ENCODE data around the gene ST7. TPM values are rescaled to one million over a fixed set of nuclear protein-coding genes. Genes with fewer than 3 reads are reported as not detected.

ST7 gene
- total RNA-seq, 2 experiments from 2014 or later = 5.2 to 7.0 TPM

DNA sequence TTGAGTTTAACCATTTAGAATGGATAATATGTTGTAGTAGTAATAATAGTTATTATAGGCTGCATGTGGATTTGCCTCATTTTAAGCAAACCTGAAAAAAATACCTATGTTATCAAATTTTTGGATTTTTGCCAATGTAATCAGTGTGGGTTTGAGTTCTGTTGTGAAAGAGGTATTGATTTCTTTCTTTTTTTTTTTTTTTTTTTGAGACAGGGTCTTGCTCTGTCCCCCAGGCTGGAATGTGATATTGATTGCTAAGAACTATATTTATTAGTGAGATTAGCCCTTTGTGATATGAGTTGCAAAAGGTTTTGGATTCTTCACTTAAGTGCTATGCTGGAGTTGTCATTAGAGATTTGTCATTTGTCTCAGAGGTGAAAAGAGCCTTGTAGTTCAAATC is 124.4 kb downstream of the ST7 start:
- H3K27ac Mint-ChIP-seq = no peak overlapping the region
- H3K9me3 Mint-ChIP-seq = peaks cover 8% of the 10 kb centered on the region
- H3K27me3 Mint-ChIP-seq = no peaks in the 10 kb centered on the region
- H3K4me1 Mint-ChIP-seq = peaks cover 1% of the 10 kb centered on the region
- ChIA-PET POLR2A (no interaction called here), CTCF (no interaction called here)
- H3K4me3 Mint-ChIP-seq = no peak overlapping the region
- H3K36me3 Mint-ChIP-seq (ENCODE audit: low read depth) = no peaks in the 10 kb centered on the region
- DNase-seq = no peak

DNA sequence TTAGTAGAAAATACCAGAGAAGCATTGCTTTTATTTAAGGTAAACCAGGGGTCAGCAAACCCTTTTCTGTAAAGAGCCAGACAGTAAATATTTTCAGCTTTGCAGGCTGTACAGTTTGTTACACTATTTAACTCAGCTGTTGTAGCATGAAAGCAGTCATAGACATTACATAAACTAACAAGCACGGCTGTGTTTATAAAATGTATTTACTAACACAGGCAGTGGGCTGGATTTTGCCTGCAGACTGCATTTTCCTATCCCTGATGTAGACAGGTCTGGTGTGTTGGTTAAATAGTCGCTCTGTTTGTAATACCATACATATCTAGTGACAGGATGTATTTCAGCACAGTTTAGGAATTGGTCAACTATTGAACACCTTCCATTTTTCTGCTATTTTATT is 129.3 kb downstream of the ST7 start:
- no peak overlapping the region for H3K4me3 Mint-ChIP-seq
- CTCF ChIA-PET = no interaction called here
- H3K27ac Mint-ChIP-seq = no peak overlapping the region
- H3K4me1 Mint-ChIP-seq = peaks cover 19% of the 10 kb centered on the region
- no peak for DNase-seq
- no peaks in the 10 kb centered on the region for H3K9me3 Mint-ChIP-seq
- no peaks in the 10 kb centered on the region for H3K36me3 Mint-ChIP-seq (ENCODE audit: low read depth)
- POLR2A ChIA-PET = no interaction called here
- H3K27me3 Mint-ChIP-seq = peaks cover 2% of the 10 kb centered on the region

DNA sequence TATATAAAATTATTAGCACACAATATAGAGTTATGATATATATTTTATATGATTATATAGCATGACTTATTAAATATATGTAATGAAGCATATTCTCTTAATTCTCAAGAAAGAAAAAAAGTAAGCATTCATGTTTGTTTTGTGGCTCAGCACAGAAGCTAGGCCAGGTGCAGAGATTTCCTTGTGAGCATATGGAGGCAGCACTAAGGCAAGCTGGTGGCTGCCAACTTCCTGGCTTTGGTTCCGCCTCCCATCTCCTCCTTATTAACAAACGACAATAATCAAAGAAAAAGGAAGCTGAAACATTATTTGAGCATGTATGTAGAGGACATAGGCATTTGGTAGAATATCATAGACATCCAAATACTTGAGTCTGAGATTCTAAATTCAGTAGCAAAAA is 130.3 kb downstream of the ST7 start:
- Mint-ChIP-seq H3K36me3 (ENCODE audit: low read depth) (no peaks in the 10 kb centered on the region), H3K27me3 (peaks cover 2% of the 10 kb centered on the region), H3K27ac (no peak overlapping the region), H3K4me3 (no peak overlapping the region), H3K9me3 (no peaks in the 10 kb centered on the region), H3K4me1 (peaks cover 26% of the 10 kb centered on the region)
- DNase-seq = no peak
- POLR2A ChIA-PET = no interaction called here
- CTCF ChIA-PET = no interaction called here

DNA sequence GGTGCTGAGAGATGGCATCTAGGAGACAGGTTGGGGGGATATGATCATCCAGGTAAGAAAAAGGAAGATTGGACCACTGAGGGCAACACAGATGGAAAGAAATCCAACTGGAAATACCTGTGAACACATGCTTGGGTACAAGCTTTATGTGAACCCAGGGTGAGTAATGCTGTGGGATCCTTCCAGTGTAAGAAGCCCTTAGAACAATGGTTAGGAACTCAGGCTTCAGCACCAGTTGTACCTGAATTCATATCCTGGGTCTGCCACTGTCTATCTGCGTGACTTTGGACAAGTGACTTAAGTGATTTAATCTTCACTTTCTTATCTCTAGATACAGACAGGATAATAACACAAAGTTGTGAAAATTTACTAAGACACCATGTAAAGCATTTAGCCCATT is 131.0 kb downstream of the ST7 start:
- Mint-ChIP-seq H3K27me3 (peaks cover 2% of the 10 kb centered on the region), H3K4me3 (no peak overlapping the region), H3K27ac (no peak overlapping the region), H3K36me3 (ENCODE audit: low read depth) (no peaks in the 10 kb centered on the region), H3K9me3 (no peaks in the 10 kb centered on the region), H3K4me1 (peaks cover 27% of the 10 kb centered on the region)
- ChIA-PET POLR2A (no interaction called here), CTCF (no interaction called here)
- no peak for DNase-seq

DNA sequence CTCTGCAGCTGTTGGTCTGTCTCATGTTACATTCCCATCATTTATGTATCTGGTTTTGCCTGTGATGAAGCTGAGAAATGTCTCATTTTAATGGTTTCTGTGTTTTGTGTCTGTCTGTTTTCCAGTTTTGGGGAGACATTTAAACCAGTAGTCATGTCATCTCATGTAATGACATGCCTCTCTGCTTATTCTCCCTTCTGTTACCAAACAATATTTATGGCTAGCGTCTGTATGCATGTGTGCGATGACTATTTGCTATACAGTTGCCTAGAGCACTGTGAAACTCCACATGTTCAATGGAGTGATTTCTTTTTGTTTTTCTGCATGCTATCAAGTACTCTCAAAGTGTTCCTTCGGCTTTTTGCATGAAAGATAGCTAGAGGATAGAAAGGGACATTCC is 132.0 kb downstream of the ST7 start:
- ChIA-PET POLR2A (no interaction called here), CTCF (interaction anchor here (0.6 kb wide), 1 partner anchor 20 kb away, joined by 3 read pairs; no protein-coding TSS in a partner anchor)
- H3K27me3 Mint-ChIP-seq = peaks cover 2% of the 10 kb centered on the region
- H3K36me3 Mint-ChIP-seq (ENCODE audit: low read depth) = no peaks in the 10 kb centered on the region
- H3K4me1 Mint-ChIP-seq = peaks cover 27% of the 10 kb centered on the region
- no peak overlapping the region for H3K4me3 Mint-ChIP-seq
- H3K9me3 Mint-ChIP-seq = no peaks in the 10 kb centered on the region
- H3K27ac Mint-ChIP-seq = no peak overlapping the region
- no peak for DNase-seq

DNA sequence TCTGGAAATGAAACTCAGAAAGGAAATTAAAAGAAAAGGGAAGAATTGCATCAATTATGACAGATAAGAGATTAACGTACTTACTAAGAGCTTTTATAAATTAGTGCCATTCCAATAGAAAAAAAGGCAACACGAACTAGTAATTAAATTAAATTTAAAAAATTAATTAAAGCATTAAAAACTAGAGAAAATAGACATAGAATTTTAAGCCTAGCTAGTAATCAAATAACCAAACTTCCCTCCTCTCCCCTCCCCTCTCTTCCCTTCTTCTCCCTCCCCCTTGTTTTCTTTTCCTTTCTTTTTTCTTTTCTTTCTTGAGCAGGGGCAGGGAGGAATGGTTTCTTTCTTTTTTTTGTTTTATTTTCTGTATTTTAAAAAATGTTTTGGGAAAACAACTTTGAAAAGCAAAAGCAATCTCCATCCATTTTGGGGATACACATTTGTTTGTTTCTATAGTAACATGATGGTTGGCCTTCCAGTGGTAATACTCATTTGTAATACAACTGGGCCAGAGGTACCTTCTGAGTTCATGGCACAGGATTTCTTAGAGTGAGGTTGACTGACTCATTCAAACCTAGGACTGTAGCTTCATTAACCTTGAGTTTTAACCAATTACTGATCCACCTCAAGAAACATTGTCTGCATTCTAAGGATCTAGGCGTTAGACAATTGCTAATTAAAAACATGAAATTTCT is 132.6 kb downstream of the ST7 start:
- Mint-ChIP-seq H3K27ac (no peak overlapping the region), H3K27me3 (peaks cover 2% of the 10 kb centered on the region), H3K36me3 (ENCODE audit: low read depth) (no peaks in the 10 kb centered on the region), H3K9me3 (no peaks in the 10 kb centered on the region), H3K4me1 (peaks cover 27% of the 10 kb centered on the region), H3K4me3 (no peak overlapping the region)
- ChIA-PET CTCF (interaction anchor here (0.6 kb wide), 1 partner anchor 20 kb away, joined by 3 read pairs; no protein-coding TSS in a partner anchor), POLR2A (no interaction called here)
- no peak for DNase-seq

DNA sequence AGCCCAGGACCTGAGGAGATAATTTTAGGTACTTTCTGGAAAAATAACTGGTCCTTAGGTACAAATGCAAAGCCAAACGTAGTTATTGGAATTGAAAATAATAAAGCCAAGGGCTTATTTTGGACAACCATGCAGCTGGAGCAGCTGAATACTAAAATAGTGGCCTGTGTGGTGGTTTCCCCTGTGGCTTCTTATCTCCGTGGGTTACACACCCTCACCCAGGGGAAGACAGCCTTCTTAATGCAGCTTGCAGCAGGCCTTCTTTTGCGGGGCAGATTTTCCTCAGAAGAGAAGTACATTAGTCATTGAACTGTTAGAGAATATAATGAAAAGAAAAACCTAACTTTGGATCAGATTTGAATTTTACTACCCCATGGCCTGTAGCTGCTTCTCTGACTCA is 133.5 kb downstream of the ST7 start:
- H3K27ac Mint-ChIP-seq = no peak overlapping the region
- POLR2A ChIA-PET = no interaction called here
- CTCF ChIA-PET = no interaction called here
- H3K4me1 Mint-ChIP-seq = peaks cover 27% of the 10 kb centered on the region
- DNase-seq = no peak
- H3K9me3 Mint-ChIP-seq = no peaks in the 10 kb centered on the region
- peaks cover 2% of the 10 kb centered on the region for H3K27me3 Mint-ChIP-seq
- no peaks in the 10 kb centered on the region for H3K36me3 Mint-ChIP-seq (ENCODE audit: low read depth)
- H3K4me3 Mint-ChIP-seq = no peak overlapping the region

DNA sequence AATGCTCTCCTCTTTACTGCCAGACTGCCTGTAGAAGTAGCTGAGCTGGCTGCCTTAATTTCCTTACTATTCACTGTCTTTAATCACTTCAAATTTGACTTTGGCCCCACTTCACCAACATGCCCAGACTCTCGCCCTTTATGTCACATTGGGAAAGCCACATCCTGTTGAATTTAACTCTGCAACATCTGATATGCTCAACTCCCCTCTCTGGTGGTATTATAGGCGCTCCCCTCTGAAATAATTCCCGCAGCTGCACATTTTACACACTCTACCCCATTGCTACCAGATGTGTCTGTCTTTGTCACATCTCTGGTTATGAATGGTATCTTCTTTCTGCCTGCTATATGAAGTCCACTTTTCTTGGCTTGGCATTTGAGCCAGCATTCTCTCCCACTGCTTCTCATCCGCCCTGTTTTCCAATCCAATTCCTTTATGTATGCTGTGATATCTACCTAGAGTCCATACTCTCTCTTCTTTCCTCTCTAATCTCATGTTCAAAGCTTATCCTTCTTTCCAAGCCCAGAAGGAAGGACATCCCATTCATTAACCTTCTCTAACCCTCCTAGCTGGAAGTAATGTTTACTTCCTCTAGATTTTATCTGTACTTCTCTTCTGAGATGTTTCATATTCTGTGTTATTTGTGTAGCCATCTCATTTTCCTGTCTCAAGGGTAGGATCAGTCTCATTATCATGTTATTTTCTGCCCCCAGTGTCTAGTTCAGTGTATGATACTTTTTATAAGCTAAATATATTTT is 134.5 kb downstream of the ST7 start:
- ChIA-PET CTCF (interaction anchor here (0.5 kb wide), 1 partner anchor 162 kb away, joined by 5 read pairs; no protein-coding TSS in a partner anchor), POLR2A (no interaction called here)
- H3K27me3 Mint-ChIP-seq = peaks cover 2% of the 10 kb centered on the region
- H3K9me3 Mint-ChIP-seq = no peaks in the 10 kb centered on the region
- H3K4me1 Mint-ChIP-seq = peaks cover 27% of the 10 kb centered on the region
- no peak overlapping the region for H3K27ac Mint-ChIP-seq
- no peak overlapping the region for H3K4me3 Mint-ChIP-seq
- DNase-seq = no peak
- no peaks in the 10 kb centered on the region for H3K36me3 Mint-ChIP-seq (ENCODE audit: low read depth)

DNA sequence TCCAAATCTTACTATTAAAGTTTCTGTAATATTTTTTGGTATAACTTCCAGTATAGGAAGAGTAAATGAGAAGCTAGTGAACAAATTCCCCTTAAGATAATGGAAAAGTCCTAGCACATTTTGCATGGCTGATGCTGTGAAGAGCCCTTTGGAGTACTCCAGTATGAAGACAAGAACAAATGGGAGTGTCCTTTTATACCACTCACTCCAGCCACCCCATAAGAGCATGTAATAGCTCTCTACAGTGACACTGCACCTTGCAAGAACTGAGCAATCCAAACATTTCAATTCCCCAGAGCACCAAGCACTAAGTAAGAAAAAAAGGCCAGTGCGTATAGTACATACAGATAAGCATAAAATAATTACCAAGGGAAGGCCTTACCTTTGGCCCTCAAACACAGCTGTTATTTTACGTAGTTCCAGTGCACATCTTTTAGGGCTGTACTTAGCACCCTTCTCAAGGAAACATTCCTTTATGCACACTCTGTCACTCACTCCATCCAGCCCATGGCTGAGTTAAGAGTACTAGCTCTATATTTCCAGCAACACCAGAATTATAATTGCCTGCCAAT is 135.4 kb downstream of the ST7 start:
- ChIA-PET POLR2A (no interaction called here), CTCF (no interaction called here)
- H3K36me3 Mint-ChIP-seq (ENCODE audit: low read depth) = no peaks in the 10 kb centered on the region
- H3K4me1 Mint-ChIP-seq = peaks cover 26% of the 10 kb centered on the region
- no peaks in the 10 kb centered on the region for H3K9me3 Mint-ChIP-seq
- H3K4me3 Mint-ChIP-seq = no peak overlapping the region
- DNase-seq = no peak
- peaks cover 2% of the 10 kb centered on the region for H3K27me3 Mint-ChIP-seq
- H3K27ac Mint-ChIP-seq = no peak overlapping the region

DNA sequence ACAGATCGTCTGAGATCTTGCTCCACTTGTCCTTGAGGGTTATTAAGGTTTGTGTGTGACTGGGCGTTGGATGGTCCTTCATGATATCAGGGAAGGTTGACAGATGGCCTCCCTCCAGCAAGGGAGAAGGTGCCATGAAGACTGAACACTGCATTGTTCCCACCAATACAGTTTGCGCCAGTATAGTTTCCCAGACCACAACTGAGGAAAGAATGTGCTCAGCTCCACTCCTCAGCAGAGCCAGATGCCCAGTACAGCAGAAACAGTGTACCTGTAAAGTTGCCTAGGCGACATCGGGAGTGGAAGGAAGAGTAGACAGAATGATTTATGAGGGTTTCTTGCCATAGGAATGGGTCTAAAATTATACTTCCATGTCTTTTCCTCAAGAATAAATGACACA is 137.5 kb downstream of the ST7 start:
- no peak for DNase-seq
- Mint-ChIP-seq H3K36me3 (ENCODE audit: low read depth) (no peaks in the 10 kb centered on the region), H3K4me3 (no peak overlapping the region), H3K9me3 (no peaks in the 10 kb centered on the region), H3K4me1 (peaks cover 34% of the 10 kb centered on the region), H3K27me3 (no peaks in the 10 kb centered on the region), H3K27ac (no peak overlapping the region)
- ChIA-PET CTCF (no interaction called here), POLR2A (no interaction called here)

DNA sequence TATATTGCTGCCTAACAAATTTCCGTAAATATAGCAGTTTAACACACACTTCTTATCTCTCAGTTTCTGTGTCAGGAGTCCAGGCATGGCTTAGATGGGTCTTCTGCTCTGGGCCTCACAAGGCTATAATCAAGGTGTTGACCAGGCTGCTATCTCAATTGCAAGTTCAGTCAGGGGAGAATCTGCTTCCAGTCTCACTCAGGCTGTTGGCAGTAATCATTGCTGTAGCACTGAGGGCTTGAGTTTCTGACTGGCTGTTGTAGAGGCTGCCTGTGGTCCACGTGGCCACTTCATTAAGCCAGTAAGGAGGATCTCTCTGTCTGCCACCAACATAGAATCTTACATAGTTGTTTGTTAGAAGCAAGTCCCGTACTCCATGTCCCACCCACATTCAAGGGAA is 138.4 kb downstream of the ST7 start:
- CTCF ChIA-PET = no interaction called here
- no peak for DNase-seq
- Mint-ChIP-seq H3K4me1 (peaks cover 25% of the 10 kb centered on the region), H3K4me3 (no peak overlapping the region), H3K36me3 (ENCODE audit: low read depth) (no peaks in the 10 kb centered on the region), H3K27me3 (no peaks in the 10 kb centered on the region), H3K27ac (no peak overlapping the region), H3K9me3 (no peaks in the 10 kb centered on the region)
- POLR2A ChIA-PET = no interaction called here

DNA sequence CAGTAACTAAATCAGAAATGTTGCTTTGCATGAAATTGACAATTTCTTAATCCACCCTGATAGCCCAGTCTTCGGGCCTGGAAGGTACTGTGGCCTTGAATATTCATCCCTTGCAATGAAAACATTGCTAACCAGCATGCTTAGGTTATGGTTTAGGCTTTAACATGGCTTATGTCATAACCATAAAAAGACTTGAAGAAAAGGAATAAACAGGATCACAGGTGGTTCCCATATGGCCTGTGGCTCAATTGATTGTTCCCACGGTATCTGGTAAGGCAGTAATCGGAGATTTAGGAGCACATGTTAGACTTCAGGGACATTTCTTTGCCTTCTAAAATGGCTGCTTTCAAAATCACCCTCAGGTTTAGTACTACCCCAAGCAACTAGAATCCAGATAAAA is 139.5 kb downstream of the ST7 start:
- H3K4me1 Mint-ChIP-seq = peaks cover 15% of the 10 kb centered on the region
- no peaks in the 10 kb centered on the region for H3K27me3 Mint-ChIP-seq

DNA sequence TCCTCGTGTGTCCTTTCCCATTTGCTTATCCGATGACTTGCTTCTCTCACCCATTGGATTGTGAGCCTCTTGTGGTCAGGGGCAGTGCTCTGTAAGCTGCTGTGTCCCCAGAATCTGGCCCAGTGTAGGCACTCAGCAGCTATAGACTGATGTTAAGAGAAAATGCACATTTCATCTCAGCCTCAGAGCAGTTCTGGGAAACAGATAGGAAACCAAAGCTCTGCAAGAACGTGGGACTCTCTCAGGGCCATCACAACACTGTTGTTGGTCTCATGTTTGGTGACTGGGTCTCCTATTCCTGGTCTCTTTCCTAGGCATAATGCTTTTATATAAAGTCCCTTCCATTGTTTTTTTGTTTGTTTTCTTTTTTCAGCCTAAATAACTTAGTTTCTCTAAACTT is 141.2 kb downstream of the ST7 start:
- no peak for DNase-seq
- ChIA-PET CTCF (no interaction called here), POLR2A (no interaction called here)
- Mint-ChIP-seq H3K9me3 (no peaks in the 10 kb centered on the region), H3K27me3 (no peaks in the 10 kb centered on the region), H3K4me1 (peaks cover 9% of the 10 kb centered on the region), H3K4me3 (no peak overlapping the region), H3K36me3 (ENCODE audit: low read depth) (no peaks in the 10 kb centered on the region), H3K27ac (peak overlapping the region; percentile 12)

More for the DNA sequence above, 139.5 kb downstream of the ST7 start:
- ChIA-PET POLR2A (no interaction called here), CTCF (no interaction called here)
- Mint-ChIP-seq H3K4me3 (no peak overlapping the region), H3K27ac (no peak overlapping the region), H3K36me3 (ENCODE audit: low read depth) (no peaks in the 10 kb centered on the region), H3K9me3 (no peaks in the 10 kb centered on the region)
- no peak for DNase-seq
